Parathyroid adenoma (tissue), 2 donors: ENCODE results near the gene SMPDL3B.

Experiments
- H2AFZ ChIP-seq: fragments of 300-600 bp; sonication (generic); one replicate; pipeline ENCODE4 v1.7.0; 2017; ENCODE audit warnings: antibody characterized with exemption, mild to moderate bottlenecking
- H3K27ac ChIP-seq: fragments of 300-600 bp; sonication (generic); one replicate; pipeline ENCODE4 v1.7.0; 2017
- H3K27me3 ChIP-seq: fragments of 300-600 bp; sonication (generic); one replicate; pipeline ENCODE4 v1.7.0; 2017; ENCODE audit warnings: low read length; ENCODE audit not compliant: control insufficient read depth, insufficient read depth
- H3K36me3 ChIP-seq: fragments of 300-600 bp; sonication (generic); one replicate; pipeline ENCODE4 v1.7.0; 2017; ENCODE audit warnings: low read length; ENCODE audit not compliant: control insufficient read depth, insufficient read depth
- H3K4me1 ChIP-seq: fragments of 300-600 bp; sonication (generic); one replicate; pipeline ENCODE4 v1.7.0; 2017; ENCODE audit warnings: control low read depth
- H3K4me2 ChIP-seq: fragments of 300-600 bp; sonication (generic); one replicate; pipeline ENCODE4 v1.7.0; 2017; ENCODE audit warnings: low read length
- H3K4me3 ChIP-seq: fragments of 300-600 bp; sonication (generic); one replicate; pipeline ENCODE4 v1.7.0; 2017; ENCODE audit warnings: low read depth, low read length
- H3K79me2 ChIP-seq: fragments of 300-600 bp; sonication (generic); one replicate; pipeline ENCODE4 v1.7.0; 2017; ENCODE audit warnings: control low read depth
- H3K9ac ChIP-seq: fragments of 300-600 bp; sonication (generic); one replicate; pipeline ENCODE4 v1.7.0; 2017; ENCODE audit warnings: mild to moderate bottlenecking
- H3K9me3 ChIP-seq: fragments of 300-600 bp; sonication (generic); one replicate; pipeline ENCODE4 v1.7.0; 2017; ENCODE audit warnings: low read length; ENCODE audit not compliant: control insufficient read depth
- CTCF ChIP-seq: fragments of 300-600 bp; sonication (generic); IDR thresholded peaks from one replicate; pipeline ENCODE4 v1.7.0; 2017; ENCODE audit warnings: antibody characterized with exemption, mild to moderate bottlenecking
- donor health status: primary hyperparathyroidism.

Gene SMPDL3B

GRCh38 chr1:27959792-27960603, 25.2 kb downstream of the SMPDL3B start, which contains the start of gene XKR8:
TSS of gene XKR8 (plus strand) at chr1:27959973. CDS start at chr1:27960070, 97 bp downstream.
- peak within 1 kb of the TSS; percentile 99 for H3K4me2 ChIP-seq
- H2AFZ ChIP-seq: peak within 1 kb of the TSS; percentile 88
- H3K9me3 ChIP-seq: no peaks in the 10 kb centered on the region
- H3K9ac ChIP-seq: no peak within 1 kb of the TSS
- H3K27me3 ChIP-seq: no peaks in the 10 kb centered on the region
- H3K4me3 ChIP-seq: peak within 1 kb of the TSS; percentile 83
- peaks cover 4% of the 10 kb centered on the region for H3K4me1 ChIP-seq
- peak within 1 kb of the TSS; percentile 77 for H3K27ac ChIP-seq
- no peaks in the 10 kb centered on the region for H3K79me2 ChIP-seq
- no peaks in the 10 kb centered on the region for H3K36me3 ChIP-seq
- TF ChIP-seq CTCF: peak; percentile 40

- no peak for TF ChIP-seq CTCF
Measured at GRCh38 chr1:27960762-27961645, 26.2 kb downstream of the SMPDL3B start.

GRCh38 chr1:27961646-27962221, 26.9 kb downstream of the SMPDL3B start:
- Histone ChIP-seq H3K27ac (no peak overlapping the region), H3K9me3 (no peaks in the 10 kb centered on the region), H3K79me2 (no peaks in the 10 kb centered on the region), H3K36me3 (no peaks in the 10 kb centered on the region), H3K27me3 (no peaks in the 10 kb centered on the region), H3K4me3 (no peak overlapping the region), H2AFZ (no peak overlapping the region), H3K4me1 (peaks cover 4% of the 10 kb centered on the region), H3K4me2 (no peak overlapping the region), H3K9ac (no peak overlapping the region)
- no peak for TF ChIP-seq CTCF

More at GRCh38 chr1:27960762-27961645, 26.2 kb downstream of the SMPDL3B start:
- Histone ChIP-seq H3K79me2 (no peaks in the 10 kb centered on the region), H3K9me3 (no peaks in the 10 kb centered on the region), H3K4me1 (peaks cover 4% of the 10 kb centered on the region), H3K27me3 (no peaks in the 10 kb centered on the region), H3K4me3 (peak overlapping the region; percentile 83), H3K27ac (peak overlapping the region; percentile 77), H3K36me3 (no peaks in the 10 kb centered on the region), H3K9ac (no peak overlapping the region), H2AFZ (peak overlapping the region; percentile 88), H3K4me2 (peak overlapping the region; percentile 99)

- Histone ChIP-seq H2AFZ (no peak overlapping the region), H3K4me2 (no peak overlapping the region), H3K27ac (no peak overlapping the region), H3K9ac (no peak overlapping the region), H3K36me3 (no peaks in the 10 kb centered on the region), H3K4me3 (no peak overlapping the region), H3K27me3 (no peaks in the 10 kb centered on the region), H3K4me1 (peaks cover 4% of the 10 kb centered on the region), H3K9me3 (no peaks in the 10 kb centered on the region), H3K79me2 (no peaks in the 10 kb centered on the region)
- TF ChIP-seq CTCF: no peak
Measured at GRCh38 chr1:27963393-27963792, 28.6 kb downstream of the SMPDL3B start.
